GM13977 (cell line): ENCODE data around the gene VDAC1.

Experiments
- DNase-seq: peaks from one replicate; pipeline ENCODE4 v3.0.0; 2012; ENCODE audit warnings: low spot score
- CTCF ChIP-seq: IDR thresholded peaks from 2 replicates; pipeline ENCODE4 v1.5.1; 2012; ENCODE audit warnings: mild to moderate bottlenecking, control low read depth; ENCODE audit not compliant: insufficient read depth; ENCODE audit errors: extremely low read depth, missing control alignments
- in situ Hi-C: fragments of 300-500 bp; cut with MboI; formaldehyde crosslinking; loops from one replicate; pipeline ENCODE4 v1.12.0; 2022; ENCODE audit warnings: low sequenced_read_pairs, low pct_unique_long_range_greater_than_20kb, mixed read lengths, inconsistent platforms; ENCODE audit not compliant: unreplicated experiment

Gene VDAC1

GRCh38 chr5:134001938-134002731 lies 2.6 kb downstream of the VDAC1 start:
- in situ Hi-C loops: no loop called here
- TF ChIP-seq CTCF: no peak
- DNase-seq: no peak

GRCh38 chr5:134000696-134001453 lies 3.9 kb downstream of the VDAC1 start:
- no peak for TF ChIP-seq CTCF
- DNase-seq: no peak
- in situ Hi-C loops: no loop called here

- no peak for TF ChIP-seq CTCF
- no peak for DNase-seq
- in situ Hi-C loops: no loop called here
Observed at GRCh38 chr5:134000091-134000511, 4.7 kb downstream of the VDAC1 start.

- in situ Hi-C loops: no loop called here
- TF ChIP-seq CTCF: no peak
- DNase-seq: no peak
Observed at GRCh38 chr5:133998807-133999206, 6.0 kb downstream of the VDAC1 start.

GRCh38 chr5:133998042-133998441 lies 6.7 kb downstream of the VDAC1 start:
- TF ChIP-seq CTCF: no peak
- in situ Hi-C loops: no loop called here
- no peak for DNase-seq

- no peak for DNase-seq
- TF ChIP-seq CTCF: peak; percentile 70
- in situ Hi-C loops: no loop called here
Observed at GRCh38 chr5:133996683-133997252, 8.0 kb downstream of the VDAC1 start.
